ENCODE results near the gene PEX13. TPM values are rescaled to one million over a fixed set of nuclear protein-coding genes. Genes with fewer than 3 reads are reported as not detected.

The PEX13 gene
- total RNA-seq, 1 donor from 2014 or later, result 28.9 TPM

GRCh38 chr2:61042807-61043206 is 25.3 kb downstream of the PEX13 start:
- Mint-ChIP-seq H3K4me1 (ENCODE audit: unreplicated experiment) (no peaks in the 10 kb centered on the region), H3K36me3 (peaks cover 14% of the 10 kb centered on the region), H3K27me3 (no peaks in the 10 kb centered on the region), H3K4me3 (no peak overlapping the region), H3K27ac (no peak overlapping the region), H3K9me3 (no peaks in the 10 kb centered on the region)
- no peak for DNase-seq (ENCODE audit: extremely low spot score, unreplicated experiment)
- TF ChIP-seq CTCF (conservative IDR thresholded peaks at IDR 0.05), result no peak

- H3K4me1 Mint-ChIP-seq (ENCODE audit: unreplicated experiment), result no peaks in the 10 kb centered on the region
- no peak for DNase-seq (ENCODE audit: extremely low spot score, unreplicated experiment)
- TF ChIP-seq CTCF (conservative IDR thresholded peaks at IDR 0.05), result no peak
These were observed 27.1 kb downstream of the PEX13 start for GRCh38 chr2:61044636-61045035.

GRCh38 chr2:61045226-61045625 is 27.7 kb downstream of the PEX13 start:
- peaks cover 17% of the 10 kb centered on the region for H3K36me3 Mint-ChIP-seq
- no peak overlapping the region for H3K4me3 Mint-ChIP-seq
- DNase-seq (ENCODE audit: extremely low spot score, unreplicated experiment), result no peak
- no peak overlapping the region for H3K27ac Mint-ChIP-seq
- no peaks in the 10 kb centered on the region for H3K27me3 Mint-ChIP-seq
- no peak for TF ChIP-seq CTCF (conservative IDR thresholded peaks at IDR 0.05)
- no peaks in the 10 kb centered on the region for H3K9me3 Mint-ChIP-seq
- H3K4me1 Mint-ChIP-seq (ENCODE audit: unreplicated experiment), result no peaks in the 10 kb centered on the region

More at GRCh38 chr2:61044636-61045035, 27.1 kb downstream of the PEX13 start:
- peaks cover 17% of the 10 kb centered on the region for H3K36me3 Mint-ChIP-seq
- H3K4me3 Mint-ChIP-seq, result no peak overlapping the region
- H3K9me3 Mint-ChIP-seq, result no peaks in the 10 kb centered on the region
- H3K27me3 Mint-ChIP-seq, result no peaks in the 10 kb centered on the region
- no peak overlapping the region for H3K27ac Mint-ChIP-seq

- Mint-ChIP-seq H3K36me3 (peaks cover 18% of the 10 kb centered on the region), H3K27ac (no peak overlapping the region)
- TF ChIP-seq CTCF (conservative IDR thresholded peaks at IDR 0.05), result no peak
These were observed 28.5 kb downstream of the PEX13 start for GRCh38 chr2:61045999-61046398.

GRCh38 chr2:61055557-61055956 is 38.0 kb downstream of the PEX13 start:
- H3K27ac Mint-ChIP-seq, result no peak overlapping the region

More at GRCh38 chr2:61045999-61046398, 28.5 kb downstream of the PEX13 start:
- H3K27me3 Mint-ChIP-seq, result no peaks in the 10 kb centered on the region
- no peaks in the 10 kb centered on the region for H3K4me1 Mint-ChIP-seq (ENCODE audit: unreplicated experiment)
- DNase-seq (ENCODE audit: extremely low spot score, unreplicated experiment), result no peak
- no peak overlapping the region for H3K4me3 Mint-ChIP-seq
- H3K9me3 Mint-ChIP-seq, result no peaks in the 10 kb centered on the region

More at GRCh38 chr2:61055557-61055956, 38.0 kb downstream of the PEX13 start:
- Mint-ChIP-seq H3K4me3 (no peak overlapping the region), H3K4me1 (ENCODE audit: unreplicated experiment) (peaks cover 6% of the 10 kb centered on the region), H3K9me3 (no peaks in the 10 kb centered on the region), H3K36me3 (peaks cover 18% of the 10 kb centered on the region), H3K27me3 (no peaks in the 10 kb centered on the region)
- DNase-seq (ENCODE audit: extremely low spot score, unreplicated experiment), result no peak
- no peak for TF ChIP-seq CTCF (conservative IDR thresholded peaks at IDR 0.05)
